ENCODE measurements around the gene DCDC2B. TPM values are rescaled to one million over a fixed set of nuclear protein-coding genes. Genes with fewer than 3 reads are reported as not detected.

Gene DCDC2B
- total RNA-seq, 2 experiments from 2014 or later = 0.14 TPM; not detected in 1

- ATAC-seq (ENCODE audit: poor library complexity) (no peak), DNase-seq (no peak)
- Mint-ChIP-seq H3K4me1 (ENCODE audit: low read depth) (peaks cover 19% of the 10 kb centered on the region), H3K4me3 (no peak overlapping the region), H3K27me3 (no peaks in the 10 kb centered on the region), H3K36me3 (ENCODE audit: low read depth) (peaks cover 81% of the 10 kb centered on the region), H3K27ac (no peak overlapping the region), H3K9me3 (no peaks in the 10 kb centered on the region)
- Histone ChIP-seq H3K4me1 (ENCODE audit: insufficient read depth, low read length) (peaks cover 3% of the 10 kb centered on the region), H3K27ac (ENCODE audit: low read depth in 1 of 2, low read length in 2 of 2) (no peak overlapping the region), H3K27me3 (ENCODE audit: control insufficient read depth in 1 of 2, insufficient read depth in 2 of 2, low read length in 2 of 2) (no peaks in the 10 kb centered on the region), H3K36me3 (ENCODE audit: insufficient read depth, low read length) (peaks cover 64% of the 10 kb centered on the region), H3K4me3 (ENCODE audit: low read length) (no peak overlapping the region), H3K9me3 (ENCODE audit: control insufficient read depth in 1 of 2, insufficient read depth in 1 of 2, low read length in 2 of 2) (no peaks in the 10 kb centered on the region)
- intact Hi-C loops (cut with DNase I, micrococcal nuclease) = no loop called here
- ChIA-PET CTCF (interaction anchor here (0.6 kb wide), 1 partner anchor 189 kb away, joined by 4 read pairs; no protein-coding TSS in a partner anchor), POLR2A (interaction anchor here (0.9 kb wide), 1 partner anchor 74 kb away, joined by 3 read pairs; no protein-coding TSS in a partner anchor)
- no peak for TF ChIP-seq CTCF (IDR thresholded peaks at IDR 0.05)
These were observed 37.9 kb upstream of the DCDC2B start for GRCh38 chr1:32170991-32171390.

GRCh38 chr1:32172621-32173245 lies 36.2 kb upstream of the DCDC2B start:
- TF ChIP-seq CTCF (IDR thresholded peaks at IDR 0.05) = no peak
- Mint-ChIP-seq H3K9me3 (no peaks in the 10 kb centered on the region), H3K27ac (peak overlapping the region; percentile 18), H3K4me3 (no peak overlapping the region), H3K36me3 (ENCODE audit: low read depth) (peaks cover 66% of the 10 kb centered on the region), H3K4me1 (ENCODE audit: low read depth) (peaks cover 19% of the 10 kb centered on the region), H3K27me3 (no peaks in the 10 kb centered on the region)
- peak overlapping the region in 1 of 2 donors; percentile 24 for H3K27ac ChIP-seq (ENCODE audit: low read depth in 1 of 2, low read length in 2 of 2)
- H3K27me3 ChIP-seq (ENCODE audit: control insufficient read depth in 1 of 2, insufficient read depth in 2 of 2, low read length in 2 of 2) = no peaks in the 10 kb centered on the region
- ChIA-PET POLR2A (no interaction called here), CTCF (no interaction called here)
- DNase-seq = peak in 1 of 14 experiments; percentile 31
- no peak for ATAC-seq (ENCODE audit: poor library complexity)
- H3K4me1 ChIP-seq (ENCODE audit: insufficient read depth, low read length) = peaks cover 3% of the 10 kb centered on the region
- H3K9me3 ChIP-seq (ENCODE audit: control insufficient read depth in 1 of 2, insufficient read depth in 1 of 2, low read length in 2 of 2) = no peaks in the 10 kb centered on the region
- peaks cover 51% of the 10 kb centered on the region for H3K36me3 ChIP-seq (ENCODE audit: insufficient read depth, low read length)
- intact Hi-C loops (cut with DNase I, micrococcal nuclease) = no loop called here
- no peak overlapping the region for H3K4me3 ChIP-seq (ENCODE audit: low read length)

- Mint-ChIP-seq H3K4me3 (peak overlapping the region; percentile 91), H3K36me3 (ENCODE audit: low read depth) (peaks cover 49% of the 10 kb centered on the region), H3K27me3 (no peaks in the 10 kb centered on the region), H3K27ac (peak overlapping the region; percentile 93), H3K4me1 (ENCODE audit: low read depth) (peaks cover 41% of the 10 kb centered on the region), H3K9me3 (no peaks in the 10 kb centered on the region)
- no peaks in the 10 kb centered on the region for H3K9me3 ChIP-seq (ENCODE audit: control insufficient read depth in 1 of 2, insufficient read depth in 1 of 2, low read length in 2 of 2)
- intact Hi-C loops (cut with DNase I, micrococcal nuclease) = loop anchor here in 1 of 2 experiments (1.0 kb wide), 2 partner anchors 70 to 216 kb away; partner anchors contain the start of genes BSDC1 and KPNA6
- ATAC-seq (ENCODE audit: poor library complexity) (no peak), DNase-seq (no peak)
- H3K4me1 ChIP-seq (ENCODE audit: insufficient read depth, low read length) = peaks cover 36% of the 10 kb centered on the region
- peak overlapping the region; percentile 77 to 93 for H3K27ac ChIP-seq (ENCODE audit: low read depth in 1 of 2, low read length in 2 of 2)
- H3K27me3 ChIP-seq (ENCODE audit: control insufficient read depth in 1 of 2, insufficient read depth in 2 of 2, low read length in 2 of 2) = no peaks in the 10 kb centered on the region
- no peak for TF ChIP-seq CTCF (IDR thresholded peaks at IDR 0.05)
- POLR2A ChIA-PET = interaction anchor here (0.6 to 4.0 kb wide), 15 partner anchors 19 to 534 kb away, joined by 3 to 41 read pairs (median 5); partner anchors contain the start of genes BSDC1, CCDC28B, KPNA6 and LCK
- peak overlapping the region; percentile 90 for H3K4me3 ChIP-seq (ENCODE audit: low read length)
- H3K36me3 ChIP-seq (ENCODE audit: insufficient read depth, low read length) = no peaks in the 10 kb centered on the region
- CTCF ChIA-PET = interaction anchor here (1.2 kb wide), 1 partner anchor 106 kb away, joined by 4 read pairs; the partner anchor contains the start of gene TMEM39B
These were observed 30.3 kb upstream of the DCDC2B start for GRCh38 chr1:32178380-32179192.

All from CD4-positive, alpha-beta T cell (primary cell).